ENCODE results near the gene ITGB6. TPM values are rescaled to one million over a fixed set of nuclear protein-coding genes. Genes with fewer than 3 reads are reported as not detected.

ITGB6 gene
- total RNA-seq, 4 donors from 2014 or later: 0.81 to 2.8 (median 1.0) TPM

Other genes starting within 250 kb of the ITGB6 start
- gene PLA2R1, start 137.7 kb downstream of the ITGB6 start, total RNA-seq: 1 to 10 TPM in 1 of 4 donors, under 1 TPM in 3; 0.34 to 1.0 (median 0.45) TPM